ENCODE data around the gene PIH1D2.
"Not testable (repeated sequence)": the region's sequence is repeated elsewhere in the genome, so short reads cannot be mapped to it uniquely, and the experiment has no call there.

The PIH1D2 gene

DNA sequence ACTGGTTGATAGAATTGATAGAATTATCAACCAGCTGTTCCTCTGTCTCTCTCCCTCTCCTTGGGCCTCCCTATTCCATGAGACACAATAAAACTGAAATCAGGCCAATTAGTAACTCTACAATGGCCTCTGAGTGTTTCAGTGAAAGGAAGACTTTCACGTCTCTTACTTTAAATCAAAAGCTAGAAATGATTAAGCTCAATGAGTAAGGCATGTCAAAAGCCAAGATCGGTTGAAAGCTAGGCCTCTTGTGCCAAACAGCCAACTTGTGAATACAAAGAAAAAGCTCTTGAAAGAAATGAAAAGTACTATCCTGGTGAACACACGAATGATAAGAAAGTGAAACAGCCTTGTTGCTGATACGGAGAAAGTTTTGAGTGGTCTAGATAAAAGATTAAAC, 16.6 kb downstream of the PIH1D2 start:
- no peak for DNase-seq (ENCODE audit: low read depth)

DNA sequence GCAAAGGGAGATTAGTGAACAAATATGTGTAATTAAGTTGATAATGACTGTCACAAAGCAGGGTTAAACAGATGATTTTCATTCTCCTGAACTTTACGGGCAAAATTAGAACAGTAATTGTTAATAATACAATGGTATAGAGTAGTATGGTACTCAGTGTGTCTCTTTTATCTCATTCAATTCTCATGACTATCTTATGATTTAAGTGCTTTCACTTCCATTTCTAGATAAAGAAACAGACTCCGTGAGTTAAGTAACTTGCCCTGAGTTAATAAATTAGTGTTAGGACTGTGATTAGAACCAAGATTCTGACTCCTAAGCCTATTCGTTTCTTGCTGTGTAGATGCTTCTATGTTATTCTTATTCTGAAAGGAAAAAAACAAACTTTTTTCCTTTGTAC, 22.0 kb downstream of the PIH1D2 start:
- DNase-seq (ENCODE audit: low read depth): no peak

DNA sequence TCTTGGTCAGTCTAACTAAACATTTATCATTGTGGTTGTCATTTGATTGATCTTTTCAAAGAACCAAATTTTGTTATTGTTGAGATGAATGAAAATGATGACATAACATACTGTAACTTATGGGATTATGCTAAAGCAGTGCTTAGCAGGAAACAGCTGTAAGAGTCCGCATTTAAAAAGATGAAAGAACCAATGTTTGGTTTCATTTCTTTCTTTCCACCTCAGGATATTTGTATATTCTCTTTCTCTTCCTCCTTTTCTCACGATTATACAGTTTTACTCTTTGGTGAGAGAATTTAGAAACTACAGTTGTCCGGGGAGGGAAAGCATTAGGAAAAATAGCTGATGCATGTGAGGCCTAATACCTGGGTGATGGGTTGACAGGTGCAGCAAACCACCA, 23.1 kb downstream of the PIH1D2 start:
- no peak for DNase-seq (ENCODE audit: low read depth)

DNA sequence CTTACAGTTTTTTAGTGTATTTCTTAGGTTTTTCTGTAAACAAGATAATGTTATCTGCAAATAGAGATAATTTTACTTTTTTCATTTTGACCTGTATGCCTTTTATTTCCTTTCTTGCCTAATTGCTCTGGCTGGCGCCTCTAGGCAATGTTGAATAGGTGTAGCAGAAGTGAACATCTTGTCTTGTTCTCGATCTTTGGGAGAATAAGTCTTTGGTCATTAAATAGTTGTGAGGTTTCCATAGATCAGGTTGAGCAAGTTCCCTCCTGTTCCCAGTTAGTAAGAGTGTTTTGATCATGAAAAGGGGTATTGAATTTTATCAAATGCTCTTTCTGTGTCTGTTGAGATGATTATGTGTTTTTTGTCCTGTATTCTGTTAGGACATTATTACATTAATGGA, 24.0 kb downstream of the PIH1D2 start:
- DNase-seq (ENCODE audit: low read depth): no peak

DNA sequence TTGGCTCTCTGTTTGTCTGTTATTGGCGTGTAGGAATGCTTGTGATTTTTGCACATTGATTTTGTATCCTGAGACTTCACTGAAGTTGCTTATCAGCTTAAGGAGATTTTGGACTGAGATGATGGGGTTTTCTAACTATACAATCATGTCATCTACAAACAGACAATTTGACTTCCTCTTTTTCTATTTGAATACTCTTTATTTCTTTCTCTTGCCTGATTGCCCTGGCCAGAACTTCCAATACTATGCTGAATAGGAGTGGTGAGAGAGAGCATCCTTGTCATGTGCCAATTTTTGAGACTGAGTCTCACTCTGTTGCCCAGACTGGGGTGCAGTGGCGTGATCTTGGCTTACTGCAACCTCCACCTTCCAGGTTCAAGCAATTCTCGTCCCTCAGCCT, 25.6 kb downstream of the PIH1D2 start:
- DNase-seq (ENCODE audit: low read depth): not testable (repeated sequence)

DNA sequence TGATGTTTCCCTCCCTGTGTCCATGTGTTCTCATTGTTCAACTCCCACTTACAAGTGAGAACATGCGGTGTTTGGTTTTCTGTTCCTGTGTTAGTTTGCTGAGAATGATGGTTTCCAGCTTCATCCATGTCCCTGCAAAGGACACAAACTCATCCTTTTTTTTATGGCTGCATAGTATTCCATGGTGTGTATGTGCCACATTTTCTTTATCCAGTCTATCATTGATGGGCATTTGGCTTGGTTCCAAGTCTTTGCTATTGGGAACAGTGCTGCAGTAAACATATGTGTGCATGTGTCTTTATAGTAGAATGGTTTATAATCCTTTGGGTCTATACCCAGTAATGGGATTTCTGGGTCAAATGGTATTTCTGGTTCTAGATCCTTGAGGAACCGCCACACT, 27.2 kb downstream of the PIH1D2 start:
- DNase-seq (ENCODE audit: low read depth): not testable (repeated sequence)

DNA sequence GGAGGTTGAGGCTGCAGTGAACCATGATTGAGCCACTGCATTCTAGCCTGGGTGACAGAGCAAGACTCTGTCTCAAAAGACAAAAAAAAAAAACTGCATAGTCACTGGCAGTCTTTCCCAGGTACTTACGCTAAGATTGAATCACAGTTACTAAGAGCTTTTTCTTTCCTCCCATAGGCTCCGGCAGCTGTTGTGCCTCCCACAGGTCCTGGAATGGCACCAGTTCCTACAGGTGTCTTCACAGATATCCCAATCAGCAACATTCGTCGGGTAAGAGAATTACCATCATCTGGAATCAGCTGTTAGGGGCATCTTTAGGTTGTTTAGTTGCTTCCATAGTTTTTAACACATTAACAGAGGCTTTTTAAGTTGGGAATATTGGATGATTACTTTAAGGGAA, 28.9 kb downstream of the PIH1D2 start:
- DNase-seq (ENCODE audit: low read depth): no peak

DNA sequence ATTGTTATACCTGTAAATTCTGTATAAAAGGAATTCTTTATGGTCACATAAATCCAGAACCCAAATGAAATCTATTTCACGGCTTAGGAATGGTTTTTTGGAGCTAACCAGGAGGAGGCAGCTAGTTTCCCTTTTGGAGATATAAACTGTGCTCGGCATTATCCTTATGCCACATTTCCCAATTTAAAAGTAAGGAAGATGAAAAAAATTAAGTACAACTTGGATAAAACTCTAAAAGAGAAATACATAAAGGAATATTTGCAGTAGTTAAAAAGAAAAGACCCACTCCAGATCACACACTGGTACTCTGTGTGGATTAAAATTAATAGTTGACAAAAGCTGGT, 30.9 kb downstream of the PIH1D2 start:
- DNase-seq (ENCODE audit: low read depth): no peak

DNA sequence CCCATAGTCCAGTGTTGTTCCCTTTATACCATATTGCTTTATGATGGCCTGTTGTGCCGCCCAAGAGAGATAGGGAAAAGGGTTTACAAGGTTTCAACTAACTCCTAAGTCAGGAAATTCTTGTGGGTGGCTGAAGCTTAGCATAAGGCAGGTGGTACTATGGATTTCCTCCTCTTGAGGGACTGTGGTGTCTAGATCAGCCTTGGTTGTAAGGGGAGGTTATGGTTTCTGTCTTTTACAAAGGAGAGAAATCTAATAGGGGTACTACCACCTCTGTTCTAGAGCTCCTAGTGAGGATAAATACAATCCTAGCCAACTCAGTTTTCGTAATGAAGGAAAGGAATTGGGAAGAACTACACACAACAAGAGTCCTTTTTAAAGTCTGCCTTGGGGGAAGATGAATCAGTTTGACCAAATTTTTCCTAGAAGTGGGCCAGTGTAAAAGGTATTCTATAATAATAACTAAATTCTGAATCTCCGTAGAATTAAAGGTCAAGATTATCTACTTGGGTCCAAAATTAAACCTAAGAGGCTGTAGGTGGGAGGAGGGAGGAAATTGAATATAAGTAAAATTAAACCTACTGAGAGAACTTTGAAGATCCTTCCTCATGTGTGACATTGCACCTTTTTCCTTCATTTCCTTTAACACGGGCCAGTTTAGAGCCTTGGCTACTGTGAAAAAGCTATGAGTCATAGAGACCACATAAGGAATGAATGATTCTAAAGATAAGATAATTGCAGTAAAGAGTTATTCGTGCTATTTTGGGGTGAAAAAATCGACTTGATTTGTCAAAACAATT, 31.5 kb downstream of the PIH1D2 start:
- no peak for DNase-seq (ENCODE audit: low read depth)

DNA sequence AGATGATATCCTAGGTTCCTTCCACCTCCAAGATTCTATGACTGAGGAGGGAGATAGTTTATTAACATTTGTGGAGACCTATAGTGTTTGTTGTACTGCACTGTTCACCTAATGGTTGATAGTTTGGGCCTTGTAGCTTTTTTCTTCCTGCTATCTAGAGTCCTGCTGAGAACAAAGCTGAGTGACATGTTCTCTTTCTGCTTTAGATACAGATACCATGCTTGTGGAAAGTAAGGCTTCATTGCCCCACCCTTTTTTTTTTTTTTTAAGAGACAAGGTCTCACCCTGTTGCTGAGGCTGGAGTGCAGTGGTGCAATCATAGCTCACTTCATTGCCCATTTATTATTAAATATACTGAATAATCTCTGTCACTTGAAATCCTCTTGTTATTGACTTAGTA, 36.3 kb downstream of the PIH1D2 start:
- DNase-seq (ENCODE audit: low read depth): no peak

DNA sequence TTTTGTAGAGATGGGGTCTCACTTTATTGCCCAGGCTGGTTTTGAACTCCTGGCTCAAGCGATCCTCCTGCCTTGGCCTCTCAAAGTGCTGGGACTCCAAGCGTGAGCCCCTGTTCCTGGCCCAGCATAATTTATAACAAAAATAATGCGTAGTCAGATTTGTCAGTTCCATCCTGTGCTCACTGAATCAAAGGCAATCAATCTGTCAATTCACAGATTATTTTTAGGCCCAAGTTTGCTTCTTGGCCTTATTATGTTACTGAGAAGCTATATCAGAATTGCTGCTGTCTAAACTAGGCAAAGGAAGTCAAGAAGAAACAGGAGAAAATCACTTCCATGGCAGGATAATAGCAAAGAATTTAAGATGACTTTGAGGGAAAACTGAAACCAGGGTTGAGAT, 39.9 kb downstream of the PIH1D2 start:
- no peak for DNase-seq (ENCODE audit: low read depth)

DNA sequence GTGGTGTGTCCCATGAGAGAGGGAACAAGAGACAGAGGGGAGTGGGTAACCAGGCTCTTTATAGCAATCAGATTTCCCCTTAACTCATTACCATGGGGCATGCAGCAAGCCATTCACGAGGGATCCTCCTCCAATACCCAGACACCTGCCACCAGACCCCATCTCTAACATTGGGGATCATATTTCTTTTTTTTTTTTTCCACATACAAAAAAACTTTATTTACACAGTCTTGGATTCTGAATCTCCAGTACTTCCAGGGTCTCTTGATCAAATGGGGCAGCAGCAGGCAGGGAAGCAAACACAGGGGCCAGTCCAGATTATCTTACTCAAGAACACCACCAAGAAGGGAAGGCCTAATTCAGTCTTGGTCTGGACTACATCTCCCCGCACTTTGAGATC, 44.4 kb downstream of the PIH1D2 start:
- DNase-seq (ENCODE audit: low read depth): no peak

DNA sequence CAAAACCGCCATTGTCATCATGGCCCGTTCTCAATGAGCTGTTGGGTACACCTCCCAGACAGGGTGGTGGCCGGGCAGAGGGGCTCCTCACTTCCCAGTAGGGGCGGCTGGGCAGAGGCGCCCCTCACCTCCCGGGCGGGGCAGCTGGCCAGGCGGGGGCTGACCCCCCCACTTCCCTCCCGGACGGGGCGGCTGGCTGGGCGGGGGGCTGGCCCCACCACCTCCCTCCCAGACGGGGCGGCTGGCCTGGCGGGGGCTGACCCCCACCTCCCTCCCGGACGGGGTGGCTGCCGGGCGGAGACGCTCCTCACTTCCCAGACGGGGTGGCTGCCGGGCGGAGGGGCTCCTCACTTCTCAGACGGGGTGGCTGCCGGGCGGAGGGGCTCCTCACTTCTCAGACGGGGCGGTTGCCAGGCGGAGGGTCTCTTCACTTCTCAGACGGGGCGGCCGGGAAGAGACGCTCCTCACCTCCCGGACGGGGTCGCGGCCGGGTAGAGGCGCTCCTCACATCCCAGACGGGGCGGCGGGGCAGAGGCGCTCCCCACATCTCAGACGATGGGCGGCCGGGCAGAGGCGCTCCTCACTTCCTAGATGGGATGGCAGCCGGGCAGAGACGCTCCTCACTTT, 46.9 kb downstream of the PIH1D2 start:
- not testable (repeated sequence) for DNase-seq (ENCODE audit: low read depth)

DNA sequence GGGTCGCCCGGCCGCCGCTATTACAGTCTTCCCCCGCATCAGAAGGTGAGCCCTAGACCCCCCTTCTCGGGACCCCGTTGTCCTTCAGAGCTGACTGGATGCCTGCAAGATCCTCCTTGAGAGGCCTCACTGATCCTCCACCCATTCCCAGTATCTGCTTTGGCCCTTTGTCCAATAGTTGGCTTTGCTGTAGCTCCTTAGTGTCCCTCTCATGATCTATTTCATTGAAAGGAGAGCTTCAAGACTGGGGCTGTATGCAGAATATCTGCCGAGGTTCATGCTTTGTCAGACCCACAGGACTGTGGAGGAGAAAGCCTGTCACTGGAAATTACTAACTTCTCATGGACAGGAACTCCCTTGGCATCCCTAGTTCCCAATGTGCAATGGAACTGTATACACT, 48.1 kb downstream of the PIH1D2 start:
- DNase-seq (ENCODE audit: low read depth): no peak

DNA sequence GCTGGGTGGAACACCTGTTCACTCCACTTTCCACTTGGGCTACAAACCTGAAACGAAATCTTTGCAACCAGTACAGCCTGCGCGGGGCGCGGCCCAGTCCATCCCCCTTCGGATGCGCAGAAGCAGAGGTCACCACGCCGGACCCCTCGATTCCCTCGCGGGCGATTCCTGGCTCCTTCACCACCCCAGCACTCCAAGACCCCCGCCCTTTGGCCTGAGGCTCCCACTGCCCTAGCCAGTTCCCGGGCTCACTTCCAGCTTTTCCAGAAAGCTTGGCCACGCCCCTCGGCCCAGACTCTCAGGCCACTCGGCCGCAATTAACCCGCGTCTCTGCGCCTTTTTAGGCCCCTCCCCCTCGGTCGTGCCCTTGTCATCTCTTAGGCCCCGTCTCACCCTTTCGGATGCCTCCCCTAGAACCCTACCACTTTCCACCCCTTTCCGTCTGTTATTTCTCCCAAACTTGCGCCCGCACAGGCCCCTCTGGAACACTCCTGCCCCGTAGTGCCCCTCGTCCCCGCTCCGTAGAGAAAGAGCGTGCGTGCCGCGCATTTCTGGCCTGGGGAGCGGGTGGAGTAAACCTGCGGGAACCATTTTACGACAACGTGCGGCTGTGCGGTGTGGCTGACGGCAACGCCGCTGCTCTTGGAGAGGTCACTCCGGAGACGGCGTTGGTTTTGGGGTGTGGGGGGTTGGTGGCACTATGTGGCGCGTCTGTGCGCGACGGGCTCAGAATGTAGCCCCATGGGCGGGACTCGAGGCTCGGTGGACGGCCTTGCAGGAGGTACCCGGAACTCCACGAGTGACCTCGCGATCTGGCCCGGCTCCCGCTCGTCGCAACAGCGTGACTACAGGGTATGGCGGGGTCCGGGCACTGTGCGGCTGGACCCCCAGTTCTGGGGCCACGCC, 48.8 kb downstream of the PIH1D2 start, which contains the start of gene DLAT:
Gene DLAT, plus strand, starts transcription at position 636 of the 906 bp plus-strand sequence. Its CDS starts 65 bp downstream, at position 701.
- peak; percentile 82 for DNase-seq (ENCODE audit: low read depth)

DNA sequence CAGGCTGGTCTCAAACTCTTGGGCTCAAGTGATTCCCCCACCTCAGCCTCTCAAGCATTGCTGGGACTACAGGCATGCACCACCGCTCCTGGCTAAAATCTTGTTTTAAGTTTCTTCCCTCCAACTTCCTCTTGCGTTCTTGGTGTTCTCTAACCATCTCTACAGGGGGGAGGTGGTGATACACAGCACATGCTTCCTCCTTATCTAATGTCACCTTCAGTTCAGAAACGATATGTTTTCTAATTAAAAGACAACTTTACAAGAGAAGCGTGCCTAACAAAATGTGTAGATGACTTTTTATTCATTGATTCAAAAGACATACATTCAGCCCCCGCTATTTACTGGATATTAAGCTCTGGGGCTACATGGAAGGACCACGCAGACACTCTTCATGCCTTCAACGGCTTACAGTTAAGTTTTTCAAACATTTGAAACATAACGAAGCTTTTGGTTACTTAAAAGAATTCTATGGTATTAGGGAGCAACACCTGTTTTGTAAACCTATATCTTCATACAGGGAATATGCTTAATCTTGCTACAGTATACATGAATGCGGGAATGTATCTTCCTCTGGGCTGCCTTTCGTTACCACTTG, 49.5 kb downstream of the PIH1D2 start:
- DNase-seq (ENCODE audit: low read depth): no peak

DNA sequence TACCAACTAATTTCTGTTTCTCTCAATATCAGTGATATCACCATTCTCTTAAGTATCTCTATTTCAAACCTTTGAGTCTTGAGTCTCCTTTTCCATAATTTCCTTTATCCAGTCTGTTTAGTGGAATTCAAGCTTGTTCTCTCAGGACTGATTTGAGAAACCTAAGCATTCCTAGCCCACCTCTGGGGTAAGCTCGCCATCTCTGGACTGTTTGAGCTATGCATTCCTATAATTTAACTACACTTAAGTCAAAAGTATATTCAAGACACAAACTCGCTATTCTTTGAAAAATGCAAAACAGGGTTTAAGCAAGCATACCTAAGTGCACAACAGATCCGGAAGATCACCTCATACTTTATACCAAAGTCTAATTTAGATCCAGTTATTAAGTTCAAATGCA, 50.7 kb downstream of the PIH1D2 start:
- no peak for DNase-seq (ENCODE audit: low read depth)

DNA sequence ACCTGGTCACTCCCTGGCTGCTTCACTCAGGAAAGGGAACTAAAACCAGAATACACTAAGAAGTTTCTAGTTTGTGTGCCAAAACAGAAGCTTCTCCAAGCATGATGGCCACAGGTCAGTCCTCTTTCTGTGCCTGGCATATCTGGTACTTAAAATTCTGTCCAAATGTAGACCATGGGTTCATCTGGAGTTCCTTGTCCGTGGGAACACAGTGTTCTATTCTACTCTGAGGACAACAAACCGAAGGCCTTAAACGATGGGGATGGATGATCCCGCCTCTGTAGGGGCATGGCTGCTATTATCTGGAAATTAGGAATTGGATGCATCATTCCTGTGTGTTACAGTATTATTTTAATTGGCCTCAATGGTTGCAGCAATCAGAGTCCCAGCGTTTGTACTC, 54.8 kb downstream of the PIH1D2 start:
- no peak for DNase-seq (ENCODE audit: low read depth)

Measured in activated T-cell treated with anti-CD3 and anti-CD28 coated beads for 24 hours (primary cell).